Stimulated activated CD8-positive, alpha-beta memory T cell treated with anti-CD3 and anti-CD28 coated beads, Interleukin-15, amount 100 ng/mL, for 1 hour (primary cell): Measurements from ENCODE around the gene GCSAM.
A peak's percentile ranks its signal among the peaks of the same experiment; 100 is the strongest.

Source experiments
- DNase-seq: peaks from one replicate; pipeline ENCODE4 v3.0.0-alpha.2; 2020; ENCODE audit warnings: low read depth

Gene GCSAM

GRCh38 chr3:112129925-112130637 lies 3.0 kb downstream of the GCSAM start:
- no peak for DNase-seq

- DNase-seq = peak; percentile 11
These were observed 4.0 kb downstream of the GCSAM start for GRCh38 chr3:112128843-112129727.

- no peak for DNase-seq
These were observed 5.2 kb downstream of the GCSAM start for GRCh38 chr3:112127522-112128494.

GRCh38 chr3:112126511-112126911 lies 6.5 kb downstream of the GCSAM start:
- DNase-seq = no peak

- no peak for DNase-seq
These were observed 8.0 kb downstream of the GCSAM start for GRCh38 chr3:112124907-112125607.

- DNase-seq = no peak
These were observed 9.5 kb downstream of the GCSAM start for GRCh38 chr3:112123548-112123947.

GRCh38 chr3:112122870-112123269 lies 10.2 kb downstream of the GCSAM start:
- DNase-seq = no peak

- no peak for DNase-seq
These were observed 11.2 kb downstream of the GCSAM start for GRCh38 chr3:112121577-112122547.

GRCh38 chr3:112119962-112120836 lies 12.8 kb downstream of the GCSAM start:
- no peak for DNase-seq

GRCh38 chr3:112117841-112118571 lies 15.0 kb downstream of the GCSAM start:
- no peak for DNase-seq

- no peak for DNase-seq
These were observed 15.6 kb downstream of the GCSAM start for GRCh38 chr3:112117415-112117814.

- DNase-seq = no peak
These were observed 16.3 kb downstream of the GCSAM start for GRCh38 chr3:112116748-112117186.

GRCh38 chr3:112115806-112116383 lies 17.2 kb downstream of the GCSAM start:
- no peak for DNase-seq

GRCh38 chr3:112115161-112115739 lies 17.8 kb downstream of the GCSAM start:
- DNase-seq = no peak

GRCh38 chr3:112114576-112115160 lies 18.4 kb downstream of the GCSAM start:
- DNase-seq = no peak

- peak; percentile 28 for DNase-seq
These were observed 21.2 kb downstream of the GCSAM start for GRCh38 chr3:112111785-112112402.

- DNase-seq = no peak
These were observed 23.7 kb downstream of the GCSAM start for GRCh38 chr3:112109322-112109721.
